ENCODE results near the gene CD79A.
"Not testable (repeated sequence)": the region's sequence is repeated elsewhere in the genome, so short reads cannot be mapped to it uniquely, and the experiment has no call there.

The CD79A gene

DNA sequence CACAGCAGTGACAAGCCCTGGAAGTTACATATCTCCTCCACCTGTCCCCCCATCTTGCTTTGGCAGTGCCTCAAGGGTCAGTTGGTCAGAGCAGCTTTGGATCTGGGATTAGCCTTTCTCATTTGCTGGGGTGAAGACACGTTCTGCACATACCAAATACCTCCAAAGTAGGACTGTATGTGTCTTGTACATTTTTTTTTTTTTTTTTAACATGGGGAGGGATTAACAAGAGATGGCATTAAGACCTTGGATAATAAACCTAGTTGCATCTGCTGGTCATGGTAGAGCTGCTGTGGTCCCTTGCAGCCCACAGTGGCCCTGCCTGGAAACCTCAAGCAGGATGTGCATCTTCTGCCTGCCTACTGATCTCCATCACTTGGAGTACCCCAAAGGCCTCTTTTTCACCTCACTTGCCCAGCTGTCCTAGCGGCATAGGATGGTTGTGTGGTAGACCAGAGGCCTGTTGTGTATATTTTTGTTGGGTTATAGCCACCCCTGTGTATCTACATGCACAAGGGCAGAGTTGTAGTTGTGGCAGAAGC lies 14.6 kb upstream of the CD79A start:
- in situ Hi-C loops (cut with MboI; ENCODE audit: low sequenced_read_pairs): loop anchor here (10.0 kb wide), 1 partner anchor 92 kb away; the partner anchor contains the start of gene RABAC1

DNA sequence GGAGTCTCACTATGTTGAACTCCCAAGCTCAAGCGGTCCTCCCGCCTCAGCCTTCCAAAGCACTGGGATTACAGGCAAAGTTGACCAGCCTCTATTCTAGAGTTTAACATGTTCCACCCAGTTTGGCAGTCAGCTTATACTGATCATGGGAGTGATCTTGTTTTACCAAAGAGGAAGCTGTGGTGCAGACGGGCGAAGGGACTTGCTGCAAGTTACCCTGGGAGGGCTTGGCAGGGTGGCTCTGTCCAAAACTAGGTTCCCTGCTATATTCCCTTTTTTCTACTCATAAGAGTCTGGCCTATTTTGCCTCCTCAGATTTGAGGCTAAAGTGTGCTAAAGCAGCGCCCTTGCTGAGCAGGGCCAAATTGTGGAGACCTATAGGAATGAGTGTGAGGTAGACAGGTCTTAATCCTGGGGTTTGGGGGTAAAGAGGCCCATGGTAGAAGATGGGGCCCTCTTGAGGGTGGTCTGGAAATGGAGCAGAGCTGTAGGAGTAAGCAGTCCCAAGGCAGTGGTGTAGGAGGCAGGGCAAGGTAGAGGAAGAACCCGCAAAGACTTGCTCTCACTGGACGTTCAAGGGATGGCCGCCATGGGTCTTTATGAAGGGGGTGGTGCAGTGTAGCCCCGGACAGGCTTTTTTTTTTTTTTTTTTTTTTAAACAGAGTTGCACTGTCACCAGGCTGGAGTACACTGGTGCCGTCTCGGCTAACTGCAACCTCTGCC lies 13.7 kb upstream of the CD79A start:
- in situ Hi-C loops (cut with MboI; ENCODE audit: low sequenced_read_pairs): loop anchor here (10.0 kb wide), 1 partner anchor 91 kb away; the partner anchor contains the start of gene RABAC1

DNA sequence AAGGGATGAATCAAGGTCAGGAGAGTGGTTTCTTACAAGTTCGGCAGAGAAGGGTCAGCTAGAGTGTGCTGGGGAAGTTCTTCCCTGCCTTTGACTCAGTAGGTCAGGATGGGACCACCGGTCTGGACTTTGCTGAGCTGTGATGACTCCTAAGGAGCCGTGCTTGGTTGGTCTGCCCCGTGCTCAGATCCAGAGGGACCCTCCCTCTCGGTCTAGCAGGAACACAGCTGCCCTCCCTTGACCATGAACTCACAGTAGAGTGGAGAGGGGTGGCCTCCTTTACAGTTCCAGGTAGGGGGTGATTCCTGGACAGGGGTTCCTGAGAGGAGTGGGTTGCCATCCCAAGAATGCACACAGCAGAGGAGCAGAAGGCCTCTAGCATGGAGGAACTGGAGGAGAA lies 12.7 kb upstream of the CD79A start:
- in situ Hi-C loops (cut with MboI; ENCODE audit: low sequenced_read_pairs): loop anchor here (10.0 kb wide), 1 partner anchor 90 kb away; the partner anchor contains the start of gene RABAC1

DNA sequence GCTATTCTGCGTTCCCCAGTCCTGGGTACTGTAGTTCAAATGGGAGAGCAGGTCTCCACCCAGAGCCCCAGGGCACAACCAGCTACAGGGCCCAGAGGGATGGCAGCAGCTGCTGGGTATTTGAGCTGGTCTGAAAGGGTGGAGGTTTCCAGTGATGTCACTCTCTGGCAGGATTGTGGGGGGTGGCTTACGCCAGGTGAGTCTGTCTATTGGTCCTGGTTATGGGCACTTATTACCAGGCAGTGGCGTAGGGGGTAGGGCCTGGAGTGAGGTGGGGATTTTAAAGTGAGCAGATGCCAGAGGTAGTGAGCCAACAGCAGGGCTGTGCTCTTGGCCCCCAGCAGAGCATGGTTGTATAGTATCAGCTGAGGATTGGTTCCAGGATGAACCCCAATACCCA lies 10.8 kb upstream of the CD79A start:
- in situ Hi-C loops (cut with MboI; ENCODE audit: low sequenced_read_pairs): loop anchor here (10.0 kb wide), 1 partner anchor 89 kb away; the partner anchor contains the start of gene RABAC1

DNA sequence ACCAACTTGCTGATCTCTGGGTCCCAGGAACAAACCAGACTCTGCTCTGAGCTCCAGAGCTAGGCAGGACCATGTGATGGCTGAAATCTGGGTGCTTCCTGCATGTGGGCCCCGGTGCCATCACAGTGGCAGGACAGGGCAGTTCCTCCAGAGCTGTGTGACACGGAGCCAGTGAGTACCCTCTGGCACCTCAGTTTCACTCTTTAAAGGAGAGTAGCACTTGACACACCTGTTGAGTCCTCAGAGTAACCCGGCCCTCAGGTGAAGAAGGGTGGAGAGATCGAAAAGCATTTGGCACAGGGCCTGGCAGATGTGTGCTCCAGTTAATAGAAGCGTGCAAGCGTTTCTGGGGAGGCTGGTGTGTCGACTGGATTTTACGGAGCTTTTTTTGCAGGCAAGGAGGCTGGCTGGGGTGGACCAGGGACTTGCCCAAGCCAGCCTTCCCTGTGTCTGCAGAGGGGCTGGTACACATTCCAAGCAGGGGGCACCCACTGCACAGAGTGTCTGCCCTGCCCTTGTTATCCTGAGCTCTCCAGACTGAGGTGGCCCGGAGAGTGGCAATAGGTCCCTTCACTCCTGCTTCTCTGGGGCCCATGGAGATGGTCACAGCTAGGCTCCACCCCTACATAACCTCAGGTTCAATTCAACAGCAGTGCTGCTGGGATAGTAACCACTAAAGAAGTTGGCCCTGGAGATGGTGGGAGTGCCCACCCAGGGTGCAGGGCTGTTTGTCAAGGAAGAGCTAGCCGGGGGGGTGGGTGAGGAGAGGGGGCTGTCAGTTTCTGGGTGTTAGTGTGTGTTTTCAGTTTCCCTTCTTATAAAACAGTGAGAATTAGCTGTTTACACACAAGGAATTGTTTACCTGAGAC lies 8.7 kb upstream of the CD79A start:
- in situ Hi-C loops (cut with MboI; ENCODE audit: low sequenced_read_pairs): loop anchor here (10.0 kb wide), 1 partner anchor 86 kb away; the partner anchor contains the start of gene RABAC1

DNA sequence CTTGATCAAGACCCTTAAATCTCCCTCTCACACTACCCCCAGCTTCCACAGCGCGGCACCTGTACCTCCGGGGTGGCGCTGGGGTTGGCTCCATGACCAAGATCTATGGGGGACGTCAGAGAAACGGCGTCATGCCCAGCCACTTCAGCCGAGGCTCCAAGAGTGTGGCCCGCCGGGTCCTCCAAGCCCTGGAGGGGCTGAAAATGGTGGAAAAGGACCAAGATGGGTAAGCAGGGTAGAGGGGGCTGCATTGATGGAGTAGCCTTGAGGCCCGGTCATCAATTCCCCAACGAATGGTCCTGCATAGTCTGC lies 8.1 kb upstream of the CD79A start:
- in situ Hi-C loops (cut with MboI; ENCODE audit: low sequenced_read_pairs): loop anchor here (10.0 kb wide), 1 partner anchor 86 kb away; the partner anchor contains the start of gene RABAC1

DNA sequence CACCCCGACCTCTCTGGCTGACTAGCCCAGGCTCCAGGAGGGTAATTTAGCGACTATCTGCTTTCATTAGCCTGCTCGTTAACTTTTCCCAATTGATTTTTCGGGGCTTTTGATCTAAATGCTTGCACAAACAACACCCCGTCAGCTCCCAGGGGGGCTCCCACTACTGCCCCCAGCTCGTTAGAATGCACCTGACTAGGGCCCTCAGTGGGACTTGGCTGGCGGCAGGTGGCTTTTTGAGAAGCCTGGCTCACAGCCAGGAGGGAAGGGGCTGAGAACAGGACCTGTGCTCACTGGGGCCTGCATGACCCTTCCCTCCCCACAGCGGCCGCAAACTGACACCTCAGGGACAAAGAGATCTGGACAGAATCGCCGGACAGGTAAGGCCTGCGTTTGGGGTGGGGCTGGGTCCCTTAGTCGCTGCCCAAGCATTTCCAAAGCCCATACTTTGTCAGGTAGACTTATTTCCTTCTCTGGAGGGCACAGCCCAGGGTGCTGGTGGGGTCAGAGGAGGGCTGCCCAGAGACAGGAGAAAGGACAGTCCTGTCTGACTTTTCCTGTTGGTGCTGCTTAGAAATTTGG lies 7.6 kb upstream of the CD79A start:
- in situ Hi-C loops (cut with MboI; ENCODE audit: low sequenced_read_pairs): loop anchor here (10.0 kb wide), 1 partner anchor 85 kb away; the partner anchor contains the start of gene RABAC1

DNA sequence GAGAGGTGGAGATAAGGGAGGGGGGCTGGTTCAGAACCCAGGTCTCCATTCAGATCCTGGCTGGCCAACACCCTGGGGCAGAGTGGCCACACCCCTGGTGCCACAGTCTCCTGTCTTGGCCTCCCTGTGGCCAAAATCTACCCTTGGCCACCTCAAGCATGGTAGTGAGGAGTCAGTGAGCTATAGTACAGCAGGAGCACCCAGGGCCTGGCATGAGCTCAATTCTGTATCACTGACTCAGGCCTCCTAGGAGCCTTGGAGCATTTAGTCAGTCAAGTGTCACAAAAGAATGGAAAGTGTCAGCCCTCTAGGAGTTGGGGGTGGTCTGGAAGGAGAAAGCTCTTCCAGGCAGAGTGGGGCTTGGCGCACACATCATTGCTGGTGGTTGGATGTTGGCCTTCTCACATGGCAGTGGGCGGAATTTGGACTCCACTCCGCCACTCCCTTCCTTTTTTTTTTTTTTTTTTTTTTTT lies 6.6 kb upstream of the CD79A start:
- in situ Hi-C loops (cut with MboI; ENCODE audit: low sequenced_read_pairs): no loop called here

DNA sequence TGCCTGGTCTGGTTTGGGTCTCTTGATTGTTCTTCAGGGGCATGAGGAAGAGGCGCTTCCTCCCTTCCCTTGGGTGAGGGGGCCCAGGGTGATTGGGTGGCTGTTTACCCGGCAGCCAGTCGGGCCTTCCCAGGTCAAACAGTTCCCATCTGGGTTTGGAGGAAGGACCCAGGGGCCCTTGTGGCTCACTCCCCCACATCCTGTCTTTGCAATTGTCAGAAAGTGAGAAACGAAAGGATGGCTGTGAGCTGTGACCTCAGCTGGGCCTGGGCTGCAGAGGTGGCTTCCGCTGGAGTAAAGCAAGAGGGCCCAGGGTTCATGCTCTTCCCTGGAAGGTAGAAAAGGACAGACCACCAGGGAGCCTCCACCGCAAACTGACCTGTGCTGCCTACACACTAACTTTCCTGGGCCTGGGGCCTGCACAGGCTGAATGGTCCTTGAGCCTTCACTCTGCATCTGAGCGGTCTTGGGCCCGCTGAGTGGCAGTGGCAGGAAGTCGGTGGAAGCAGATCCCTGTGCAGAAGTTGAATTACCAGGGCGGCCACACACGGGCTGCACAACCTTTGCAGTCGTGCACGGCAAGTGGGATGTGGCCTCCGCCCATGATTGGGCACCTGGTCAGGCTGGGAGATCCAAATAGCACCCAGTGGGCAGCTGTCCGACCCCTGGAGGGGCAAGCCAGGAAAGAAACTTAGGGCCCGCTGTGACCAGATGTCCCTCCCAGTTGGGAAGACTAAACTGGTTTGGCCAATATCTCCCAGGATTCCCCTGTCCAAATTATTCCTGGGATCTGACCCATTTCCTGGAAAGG lies 5.3 kb upstream of the CD79A start:
- in situ Hi-C loops (cut with MboI; ENCODE audit: low sequenced_read_pairs): no loop called here

DNA sequence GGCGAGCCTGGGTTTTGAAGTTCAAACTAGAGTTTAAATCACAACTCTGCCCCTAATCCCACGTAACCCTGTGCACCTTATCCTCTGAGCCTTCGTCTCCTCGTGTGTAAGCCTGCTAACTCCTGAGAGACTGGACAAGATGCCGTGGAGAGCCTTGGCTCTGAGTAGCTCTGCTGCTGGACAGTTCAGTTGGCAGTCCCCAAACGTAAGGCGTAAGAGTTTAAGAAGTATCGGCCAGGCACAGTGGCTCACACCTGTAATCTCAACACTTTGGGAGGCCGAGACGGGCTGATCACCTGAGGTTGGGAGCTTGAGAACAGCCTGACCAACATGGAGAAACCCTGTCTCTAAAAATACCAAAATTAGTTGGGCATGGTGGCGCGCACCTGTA lies 4.7 kb upstream of the CD79A start:
- in situ Hi-C loops (cut with MboI; ENCODE audit: low sequenced_read_pairs): no loop called here

DNA sequence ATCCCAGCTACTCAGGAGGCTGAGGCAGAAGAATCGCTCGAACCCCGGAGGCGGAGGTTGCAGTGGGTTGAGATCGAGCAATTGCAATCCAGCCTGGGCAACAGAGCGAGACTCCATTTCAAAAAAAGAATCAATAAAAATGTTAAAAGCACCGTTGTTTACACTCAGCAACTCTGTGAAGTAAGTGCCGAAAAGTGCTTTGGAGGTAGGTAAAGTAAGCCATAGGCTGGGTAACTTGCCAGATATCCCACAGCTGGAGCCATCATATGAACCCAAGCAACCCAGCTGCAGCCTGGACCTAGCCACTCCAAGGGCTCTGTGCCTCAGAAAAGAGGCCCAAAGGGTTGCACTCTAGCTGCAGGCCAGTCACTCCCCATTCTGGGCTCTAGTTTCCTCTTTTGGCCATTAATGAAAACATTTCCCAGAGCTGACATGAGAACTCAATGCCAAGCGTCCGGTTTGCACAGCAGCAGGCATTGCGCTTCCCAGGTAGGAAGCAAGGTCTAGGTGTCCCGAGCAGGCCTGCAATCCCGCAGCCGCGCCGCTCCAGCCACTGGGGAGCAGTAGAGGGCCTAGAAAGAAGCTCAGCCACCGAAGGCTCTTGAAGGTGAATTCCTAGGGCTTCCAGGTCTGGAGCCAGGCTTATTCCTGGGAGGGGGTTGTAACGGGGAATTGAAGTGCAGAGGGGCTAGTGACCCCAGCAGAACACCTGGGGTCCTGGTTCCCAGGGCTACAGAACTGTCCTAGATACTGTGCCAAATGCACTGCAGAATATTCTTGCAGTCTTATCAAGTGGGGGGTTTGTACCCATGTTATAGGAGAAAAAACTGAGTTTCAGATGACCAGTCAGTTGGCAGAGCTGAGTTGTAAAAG lies 4.1 kb upstream of the CD79A start:
- in situ Hi-C loops (cut with MboI; ENCODE audit: low sequenced_read_pairs): no loop called here

DNA sequence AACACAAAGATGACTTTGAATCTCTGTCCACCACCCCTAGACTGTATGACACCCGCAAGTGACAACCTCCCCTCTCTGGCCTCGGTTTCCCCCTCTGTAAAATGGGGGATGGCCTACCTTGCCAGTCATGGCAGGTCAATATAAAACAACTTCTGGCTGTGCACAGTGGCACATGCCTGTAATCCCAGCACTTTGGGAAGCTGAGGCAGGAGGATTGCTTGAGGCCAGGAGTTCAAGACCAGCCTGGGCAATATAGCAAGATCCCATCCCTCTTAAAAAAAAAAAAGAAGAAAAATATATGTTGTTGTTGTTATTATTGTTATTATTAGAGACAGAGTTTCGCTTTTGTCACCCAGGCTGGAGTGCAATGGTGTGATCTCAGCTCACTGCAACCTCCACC lies 1.1 kb upstream of the CD79A start:
- in situ Hi-C loops (cut with MboI; ENCODE audit: low sequenced_read_pairs): not testable (repeated sequence)

DNA sequence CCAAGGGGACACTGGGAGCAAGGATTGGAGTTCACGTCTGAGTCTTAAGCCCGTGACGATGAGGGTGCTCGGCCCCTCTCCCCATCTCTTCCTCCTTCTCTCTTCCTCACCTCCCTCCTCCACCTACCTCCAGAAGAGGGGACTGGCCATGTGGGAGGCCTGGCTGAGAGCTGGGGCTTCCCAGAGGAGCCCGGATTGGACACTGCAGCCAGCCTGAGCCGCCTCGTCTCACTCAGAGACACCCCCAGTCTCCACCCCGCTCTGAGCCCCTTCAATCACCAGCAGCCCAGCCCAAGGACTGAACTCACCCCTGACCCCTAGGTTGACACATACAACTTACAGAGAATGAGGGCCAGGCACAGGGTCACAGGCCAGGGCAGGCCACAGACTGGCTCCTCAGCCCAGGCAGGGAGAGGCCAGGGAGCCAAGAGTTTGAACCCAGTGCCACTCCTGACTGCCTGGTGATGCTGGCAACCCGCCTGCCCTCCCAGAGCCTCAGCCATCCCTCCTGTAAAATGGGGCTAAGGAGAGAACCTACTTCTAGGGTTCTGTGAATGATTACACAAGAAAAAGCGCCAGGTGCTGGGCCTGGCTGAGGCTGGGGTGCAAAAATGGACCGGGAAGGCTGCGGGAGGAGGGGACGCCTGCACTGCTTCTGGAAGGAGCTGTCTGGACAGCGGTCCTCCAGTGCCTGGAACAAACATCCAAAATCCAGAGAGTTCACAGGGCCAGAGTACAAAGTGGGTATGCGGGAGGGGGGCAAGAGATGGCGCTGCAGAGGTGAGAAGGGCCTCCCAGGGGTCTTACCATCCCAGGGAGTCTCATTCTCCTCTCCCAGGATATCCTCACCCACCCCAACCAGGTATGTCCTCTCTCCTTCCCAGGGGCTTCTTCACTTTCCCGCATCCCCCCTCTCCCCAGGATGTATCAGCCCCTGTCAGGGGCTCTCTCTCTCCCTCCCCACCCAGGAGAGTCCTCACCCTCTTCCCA lies 1.1 kb downstream of the CD79A start:
- in situ Hi-C loops (cut with MboI; ENCODE audit: low sequenced_read_pairs): no loop called here

DNA sequence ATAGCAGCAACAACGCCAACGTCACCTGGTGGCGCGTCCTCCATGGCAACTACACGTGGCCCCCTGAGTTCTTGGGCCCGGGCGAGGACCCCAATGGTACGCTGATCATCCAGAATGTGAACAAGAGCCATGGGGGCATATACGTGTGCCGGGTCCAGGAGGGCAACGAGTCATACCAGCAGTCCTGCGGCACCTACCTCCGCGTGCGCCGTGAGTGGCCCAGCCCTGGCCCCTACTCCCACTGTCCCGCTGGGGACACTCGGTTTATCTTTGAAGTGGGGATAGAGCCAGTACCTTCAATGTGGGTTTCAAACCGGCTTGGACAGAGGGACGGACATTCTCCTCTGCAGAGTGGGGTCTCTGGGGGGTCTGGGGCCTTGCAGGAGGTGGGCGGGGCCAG lies 2.0 kb downstream of the CD79A start:
- in situ Hi-C loops (cut with MboI; ENCODE audit: low sequenced_read_pairs): no loop called here

DNA sequence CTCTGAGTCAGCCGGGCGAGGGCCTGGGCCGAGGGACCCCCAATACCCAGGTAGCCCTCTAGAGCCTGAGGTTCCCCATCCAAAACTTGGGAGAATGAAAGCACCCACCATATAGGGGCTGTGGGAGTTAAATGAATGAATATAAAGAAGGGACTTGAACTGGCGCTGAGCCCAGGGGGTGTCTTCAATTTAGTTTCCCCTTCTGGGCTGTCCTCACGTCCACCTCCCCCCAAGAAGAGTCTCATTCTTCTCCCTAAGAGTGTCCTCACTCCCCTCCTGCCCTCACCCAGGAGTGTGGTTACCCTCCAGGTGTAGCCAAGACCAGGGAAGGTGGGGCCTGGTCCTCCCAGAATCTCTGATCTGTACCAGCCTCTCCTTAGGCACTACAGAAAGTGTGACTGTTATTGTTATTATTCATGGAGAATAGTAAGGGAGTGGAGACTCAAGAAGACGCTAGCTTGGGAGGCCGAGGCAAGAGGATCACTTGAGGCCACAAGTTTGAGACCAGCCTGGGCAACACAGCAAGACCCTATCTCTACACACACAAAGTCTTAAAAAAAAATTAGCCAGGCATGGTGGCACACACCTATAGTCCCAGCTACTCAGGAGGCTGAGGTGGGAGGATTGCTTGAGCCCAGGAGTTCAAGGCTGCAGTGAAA lies 2.7 kb downstream of the CD79A start:
- in situ Hi-C loops (cut with MboI; ENCODE audit: low sequenced_read_pairs): loop anchor here (10.0 kb wide), 1 partner anchor 65 kb away; no protein-coding TSS in a partner anchor

DNA sequence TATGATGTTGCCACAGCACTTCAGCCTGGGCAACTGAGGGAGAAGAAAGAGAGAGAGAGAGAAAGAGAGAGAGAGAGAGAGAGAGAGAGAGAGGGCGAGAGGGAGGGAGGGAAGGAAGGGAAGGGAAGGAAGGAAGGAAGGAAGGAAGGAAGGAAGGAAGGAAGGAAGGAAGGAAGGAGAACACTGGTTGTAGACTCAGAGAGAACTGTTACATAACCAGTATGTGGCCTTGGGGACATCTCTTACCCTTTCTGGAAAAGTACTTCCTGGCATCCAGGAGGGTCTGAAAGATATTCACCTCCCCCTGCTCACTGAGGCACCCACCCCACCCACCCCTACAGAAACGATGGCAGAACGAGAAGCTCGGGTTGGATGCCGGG lies 3.2 kb downstream of the CD79A start:
- in situ Hi-C loops (cut with MboI; ENCODE audit: low sequenced_read_pairs): loop anchor here (10.0 kb wide), 1 partner anchor 64 kb away; no protein-coding TSS in a partner anchor
